NT2/D1 (cell line): ENCODE results near the gene PAK6.
A peak's percentile ranks its signal among the peaks of the same experiment; 100 is the strongest.

Experiments
- DNase-seq: peaks from one replicate; pipeline ENCODE4 v3.0.0-alpha.2; 2011; ENCODE audit warnings: low read depth, low spot score
- H3K27me3 ChIP-seq: 2 replicates; pipeline ENCODE4 v1.6.0; 2011; ENCODE audit warnings: mild to moderate bottlenecking; ENCODE audit not compliant: insufficient read length, insufficient read depth
- H3K36me3 ChIP-seq: 2 replicates; pipeline ENCODE4 v1.6.1; 2011; ENCODE audit warnings: mild to moderate bottlenecking, low read length, mixed read lengths; ENCODE audit not compliant: insufficient read depth, insufficient read length
- H3K4me1 ChIP-seq: 2 replicates; pipeline ENCODE4 v1.5.1; 2011; ENCODE audit not compliant: insufficient read depth, insufficient read length
- H3K4me3 ChIP-seq: 2 replicates; pipeline ENCODE4 v1.5.1; 2011; ENCODE audit warnings: low read depth; ENCODE audit not compliant: insufficient read length
- H3K9ac ChIP-seq: 2 replicates; pipeline ENCODE4 v1.6.0; 2011; ENCODE audit warnings: low read depth; ENCODE audit not compliant: insufficient read length
- H3K9me3 ChIP-seq: 2 replicates; pipeline ENCODE4 v1.5.1; 2011; ENCODE audit warnings: mild to moderate bottlenecking, low read length; ENCODE audit not compliant: insufficient read depth
- SUZ12 ChIP-seq: IDR thresholded peaks from 2 replicates; pipeline ENCODE4 v1.6.1; 2011; ENCODE audit not compliant: insufficient read length, insufficient read depth; ENCODE audit errors: extremely low read depth
- YY1 ChIP-seq: IDR thresholded peaks from 2 replicates; pipeline ENCODE4 v1.6.1; 2011; ENCODE audit not compliant: insufficient read length, insufficient read depth
- ZNF274 ChIP-seq: IDR thresholded peaks from 2 replicates; pipeline ENCODE4 v1.6.1; 2011; ENCODE audit warnings: mild to moderate bottlenecking, low read depth, low read length

The PAK6 gene

DNA sequence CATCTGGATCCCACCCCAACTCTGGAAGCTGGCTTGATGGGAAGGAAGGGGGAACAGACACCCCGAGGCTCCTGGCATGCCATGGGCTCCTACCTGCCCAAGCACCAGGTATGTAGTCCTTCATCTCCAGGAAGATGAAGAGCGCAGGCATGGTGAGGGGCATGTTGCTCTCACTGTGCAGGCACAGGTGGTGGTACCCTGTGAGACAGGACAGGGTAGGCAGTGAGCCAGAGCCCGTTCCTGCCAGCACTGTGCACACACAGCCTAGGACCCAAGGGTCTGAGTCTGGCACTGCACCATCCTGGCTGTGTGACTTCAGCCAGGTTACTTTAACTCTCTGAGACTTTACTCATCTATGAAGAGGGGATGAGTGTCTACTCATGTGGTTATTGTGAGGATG is 53.4 kb downstream of the PAK6 start:
- Histone ChIP-seq H3K4me1 (peaks cover 5% of the 10 kb centered on the region), H3K4me3 (no peak overlapping the region), H3K36me3 (peaks cover 5% of the 10 kb centered on the region), H3K9ac (no peak overlapping the region), H3K9me3 (no peaks in the 10 kb centered on the region), H3K27me3 (peaks cover 26% of the 10 kb centered on the region)
- no peak for DNase-seq
- TF ChIP-seq SUZ12, result no peak
- TF ChIP-seq ZNF274, result no peak
- no peak for TF ChIP-seq YY1

DNA sequence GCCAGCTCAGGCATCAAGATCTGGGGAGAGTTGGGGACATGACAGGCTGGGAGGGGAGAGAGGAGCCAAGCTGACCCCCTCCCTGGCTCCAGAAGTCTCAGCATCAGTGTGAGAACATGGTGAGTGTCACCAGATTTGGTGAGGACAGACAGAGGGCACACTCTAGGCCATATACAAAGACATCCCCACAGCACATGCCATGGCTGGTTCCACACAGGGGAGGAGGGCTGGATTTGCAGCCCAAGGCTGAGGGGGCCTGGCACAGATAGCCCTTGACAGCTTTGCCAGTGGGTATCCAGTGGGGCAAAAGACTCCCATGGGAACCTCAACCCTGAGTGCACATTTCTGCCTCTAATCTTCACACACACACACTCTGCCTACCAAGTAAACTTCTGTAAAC is 54.1 kb downstream of the PAK6 start:
- Histone ChIP-seq H3K9me3 (no peaks in the 10 kb centered on the region), H3K27me3 (peaks cover 26% of the 10 kb centered on the region), H3K9ac (no peak overlapping the region), H3K4me3 (no peak overlapping the region), H3K4me1 (peaks cover 4% of the 10 kb centered on the region), H3K36me3 (peaks cover 5% of the 10 kb centered on the region)
- no peak for DNase-seq
- no peak for TF ChIP-seq ZNF274
- TF ChIP-seq YY1, result no peak
- no peak for TF ChIP-seq SUZ12

DNA sequence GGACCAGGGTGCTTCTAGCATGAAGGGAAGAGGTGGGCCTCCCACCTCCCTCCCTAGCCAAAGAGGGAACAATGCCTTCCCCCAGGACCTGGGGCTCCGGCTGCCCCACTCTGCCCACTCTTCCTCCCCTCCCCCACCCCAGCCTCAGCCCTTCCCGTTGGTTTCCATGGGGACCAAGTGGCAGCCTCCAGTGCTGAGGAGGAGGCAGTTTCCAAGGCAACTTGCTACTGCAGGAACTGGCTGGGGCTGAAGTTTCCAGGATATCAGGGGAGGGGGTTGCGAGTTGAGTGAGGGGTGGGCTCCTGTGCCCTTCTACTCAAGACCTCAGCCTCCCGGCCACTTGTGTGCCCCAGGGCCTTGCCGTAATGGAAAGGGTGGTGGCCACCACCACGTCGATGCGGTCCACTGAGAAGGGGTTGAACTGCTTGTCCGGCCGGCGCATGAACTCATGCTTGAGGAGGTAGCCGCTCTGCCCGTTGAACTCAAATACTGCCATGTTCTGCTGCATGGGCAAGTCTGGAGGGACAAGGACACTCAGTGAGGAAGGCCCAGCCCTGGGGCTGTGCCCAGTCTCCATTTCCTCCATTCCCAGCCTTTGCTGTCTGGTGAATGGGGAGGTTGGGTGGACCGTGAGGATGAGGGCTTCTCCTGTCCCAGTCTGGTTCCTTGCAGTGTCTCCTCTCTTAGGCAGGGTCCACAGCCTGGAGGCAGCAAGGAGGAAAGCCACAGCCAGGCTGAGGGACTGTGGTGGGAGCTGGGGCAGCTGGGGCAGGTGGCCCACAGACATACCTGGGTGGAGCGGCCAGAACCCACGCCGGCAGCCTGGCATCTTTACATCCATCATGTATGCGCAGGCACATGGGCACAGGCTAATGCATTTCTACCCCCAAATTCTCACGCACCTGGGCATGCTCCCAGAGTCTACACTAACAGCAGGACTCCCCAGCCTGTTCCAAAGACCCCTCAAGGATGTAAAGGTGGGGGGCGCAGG is 55.3 kb downstream of the PAK6 start:
- H3K4me1 ChIP-seq, result peaks cover 4% of the 10 kb centered on the region
- TF ChIP-seq SUZ12 (no peak), ZNF274 (no peak), YY1 (no peak)
- no peaks in the 10 kb centered on the region for H3K9me3 ChIP-seq
- H3K9ac ChIP-seq, result no peak overlapping the region
- H3K27me3 ChIP-seq, result peaks cover 26% of the 10 kb centered on the region
- no peak for DNase-seq
- H3K4me3 ChIP-seq, result no peak overlapping the region
- H3K36me3 ChIP-seq, result no peaks in the 10 kb centered on the region

DNA sequence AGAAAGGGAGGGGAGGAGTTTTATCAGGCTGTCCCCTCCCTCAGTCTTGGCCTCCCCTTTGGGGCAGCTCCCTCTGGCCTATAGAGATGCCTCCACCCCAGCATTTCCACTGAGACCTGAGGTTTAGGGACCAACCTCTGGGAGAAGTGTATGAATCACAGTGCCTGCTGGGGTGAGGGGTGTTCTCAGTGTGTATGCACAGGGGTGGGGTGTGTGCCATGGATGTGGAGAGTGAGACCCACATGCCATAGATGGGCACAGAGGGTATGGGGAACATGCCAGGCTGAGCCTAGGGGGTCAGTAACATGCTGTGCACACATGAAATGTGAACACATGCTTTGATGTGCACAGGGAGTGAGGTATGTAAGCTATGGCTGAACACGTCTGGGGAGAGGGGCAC is 56.4 kb downstream of the PAK6 start:
- Histone ChIP-seq H3K27me3 (peaks cover 22% of the 10 kb centered on the region), H3K36me3 (no peaks in the 10 kb centered on the region), H3K4me3 (no peak overlapping the region), H3K4me1 (peaks cover 4% of the 10 kb centered on the region), H3K9me3 (peaks cover 5% of the 10 kb centered on the region; the same call in 1 of the 2 replicates), H3K9ac (no peak overlapping the region)
- DNase-seq, result no peak
- no peak for TF ChIP-seq SUZ12
- no peak for TF ChIP-seq ZNF274
- no peak for TF ChIP-seq YY1

DNA sequence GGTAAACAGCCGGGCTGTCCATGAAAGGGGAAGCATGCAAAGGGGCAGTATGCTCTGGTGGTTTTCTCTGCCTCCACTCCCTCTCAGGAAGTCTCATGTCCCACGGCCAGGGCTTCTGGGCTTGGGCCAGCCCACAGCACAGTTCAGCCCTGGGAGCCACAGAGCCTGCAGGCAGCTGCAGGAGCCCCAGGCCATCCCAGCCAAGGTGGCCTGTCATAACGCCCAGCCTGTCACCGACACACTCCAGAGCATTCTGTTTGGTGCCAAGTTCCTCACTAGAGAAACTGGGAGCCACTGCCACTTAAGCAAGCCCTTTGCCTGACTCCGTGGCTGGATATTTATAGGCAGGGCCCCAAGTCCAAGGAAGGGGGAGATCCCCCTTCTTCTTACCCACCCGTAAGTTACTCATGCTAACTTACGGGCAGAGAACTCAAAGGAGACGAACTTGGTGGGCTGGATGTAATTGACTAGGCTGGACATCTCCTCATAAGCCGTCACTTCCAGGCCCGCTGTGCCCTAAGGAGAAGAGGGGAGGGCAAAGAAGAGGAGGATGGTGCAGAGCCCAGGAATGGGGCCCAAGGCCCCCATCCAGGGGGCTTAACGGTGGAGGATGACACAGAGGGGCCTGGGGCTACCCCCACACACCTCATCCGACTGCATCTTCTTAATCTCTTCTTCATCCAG is 57.2 kb downstream of the PAK6 start:
- Histone ChIP-seq H3K9me3 (peaks cover 7% of the 10 kb centered on the region; the same call in 1 of the 2 replicates), H3K9ac (peak overlapping the region; percentile 17), H3K4me1 (peaks cover 7% of the 10 kb centered on the region), H3K4me3 (no peak overlapping the region), H3K36me3 (no peaks in the 10 kb centered on the region), H3K27me3 (peaks cover 20% of the 10 kb centered on the region)
- TF ChIP-seq ZNF274 (no peak), SUZ12 (no peak), YY1 (no peak)
- no peak for DNase-seq

DNA sequence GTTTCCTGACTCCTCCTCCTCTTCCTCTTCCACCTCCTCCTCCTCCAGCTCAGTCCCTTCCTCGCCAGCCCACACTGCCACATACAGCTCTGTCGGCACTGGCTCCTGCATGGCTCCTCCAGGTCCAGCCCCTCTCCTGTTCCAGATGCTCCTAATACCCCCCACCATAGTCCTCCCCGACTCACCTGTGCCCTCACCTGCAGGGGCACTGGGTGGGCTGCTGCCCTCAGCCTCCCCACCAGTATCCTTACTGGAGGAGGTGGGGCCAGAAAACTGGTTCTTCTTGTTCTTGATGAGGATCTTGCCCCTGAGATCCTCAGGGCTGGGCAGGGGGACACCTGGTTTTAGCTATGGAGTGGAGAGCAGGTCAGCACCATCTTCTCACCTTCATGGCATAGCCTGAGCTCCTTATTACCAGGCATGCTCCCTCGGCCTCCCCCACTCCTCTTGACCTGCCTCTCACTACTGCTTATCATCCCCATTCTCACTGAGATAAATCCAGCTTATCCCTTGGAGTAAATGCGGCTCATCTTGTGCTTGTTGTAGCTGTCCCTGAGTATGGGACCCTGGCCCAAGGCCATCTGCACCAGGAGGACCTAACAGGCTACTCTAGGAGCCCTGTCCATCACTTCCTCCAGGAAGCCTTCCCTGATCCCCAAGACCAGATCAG is 57.8 kb downstream of the PAK6 start:
- H3K4me3 ChIP-seq, result no peak overlapping the region
- peaks cover 7% of the 10 kb centered on the region; the same call in 1 of the 2 replicates for H3K9me3 ChIP-seq
- no peak for TF ChIP-seq YY1
- TF ChIP-seq SUZ12, result no peak
- no peak for TF ChIP-seq ZNF274
- peaks cover 7% of the 10 kb centered on the region for H3K4me1 ChIP-seq
- no peak overlapping the region for H3K9ac ChIP-seq
- no peaks in the 10 kb centered on the region for H3K36me3 ChIP-seq
- no peak for DNase-seq
- H3K27me3 ChIP-seq, result peaks cover 17% of the 10 kb centered on the region

DNA sequence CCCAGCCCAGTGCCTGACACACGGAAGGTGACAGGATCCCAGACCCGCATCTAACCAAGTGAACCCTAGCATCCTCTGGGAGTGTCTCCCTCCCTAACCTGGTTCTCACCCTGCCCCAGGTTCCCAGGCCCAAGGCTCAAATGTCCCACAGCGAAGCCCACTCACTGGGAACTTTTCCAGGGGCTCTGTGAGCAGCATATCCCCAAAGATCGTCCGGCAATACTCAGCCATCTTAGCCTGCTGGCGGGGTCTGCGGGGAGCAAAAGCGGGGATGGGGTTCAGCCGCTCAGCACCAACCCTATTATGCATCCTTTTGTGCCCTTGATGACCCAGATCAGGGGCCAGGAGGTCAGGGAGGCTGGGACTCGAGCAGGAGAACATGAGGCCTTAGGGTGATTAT is 58.5 kb downstream of the PAK6 start:
- H3K4me3 ChIP-seq, result no peak overlapping the region
- TF ChIP-seq YY1 (no peak), SUZ12 (no peak), ZNF274 (no peak)
- no peaks in the 10 kb centered on the region for H3K36me3 ChIP-seq
- no peak for DNase-seq
- peaks cover 11% of the 10 kb centered on the region for H3K27me3 ChIP-seq
- peaks cover 11% of the 10 kb centered on the region for H3K4me1 ChIP-seq
- no peak overlapping the region for H3K9ac ChIP-seq
- peaks cover 7% of the 10 kb centered on the region; the same call in 1 of the 2 replicates for H3K9me3 ChIP-seq
